GM21390 (cell line): Measurements from ENCODE around the gene RP2.

ENCODE experiments used
- ATAC-seq: cut with Tn5 transposase; IDR thresholded peaks from one replicate; pipeline ENCODE4 v1.9.1; 2021; ENCODE audit not compliant: unreplicated experiment

Gene RP2

DNA sequence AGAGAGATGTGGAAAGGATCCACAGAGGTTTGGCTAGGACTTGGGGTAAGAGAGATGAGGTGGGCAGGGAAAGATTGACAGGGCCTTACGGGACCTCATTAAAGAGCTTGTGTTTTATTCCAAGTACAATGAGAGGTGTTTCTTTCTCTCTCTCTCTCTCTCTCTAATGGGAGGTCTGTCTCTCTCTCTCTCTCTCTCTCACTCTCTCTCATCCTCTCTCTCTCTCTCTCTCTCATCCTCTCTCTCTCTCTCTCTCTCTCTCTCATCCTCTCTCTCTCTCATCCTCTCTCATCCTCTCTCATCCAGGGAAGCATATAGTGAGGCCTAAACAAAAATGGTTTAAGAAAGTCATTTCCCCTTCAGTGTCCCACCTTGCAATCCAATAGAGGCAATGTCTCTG lies 80.8 kb downstream of the RP2 start:
- no peak for ATAC-seq

DNA sequence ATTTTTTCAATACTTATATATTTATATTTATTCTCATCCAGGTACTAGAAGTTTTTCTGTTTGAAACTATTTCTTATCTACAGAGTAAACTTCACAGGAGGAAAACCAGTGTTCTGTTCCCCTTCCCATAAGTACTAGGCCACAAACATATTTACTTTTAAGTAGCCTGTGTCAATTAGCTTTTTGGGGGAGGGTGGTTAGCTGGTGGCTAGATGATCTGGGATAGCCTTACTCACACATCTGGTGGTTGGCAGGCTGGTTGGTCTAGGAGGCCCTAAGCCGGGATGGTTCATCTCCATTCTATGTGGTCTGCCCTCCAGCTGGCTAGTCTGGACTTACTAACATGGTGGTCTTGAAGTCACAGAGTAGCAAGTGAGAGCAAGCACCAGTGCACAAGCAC lies 81.6 kb downstream of the RP2 start:
- no peak for ATAC-seq

DNA sequence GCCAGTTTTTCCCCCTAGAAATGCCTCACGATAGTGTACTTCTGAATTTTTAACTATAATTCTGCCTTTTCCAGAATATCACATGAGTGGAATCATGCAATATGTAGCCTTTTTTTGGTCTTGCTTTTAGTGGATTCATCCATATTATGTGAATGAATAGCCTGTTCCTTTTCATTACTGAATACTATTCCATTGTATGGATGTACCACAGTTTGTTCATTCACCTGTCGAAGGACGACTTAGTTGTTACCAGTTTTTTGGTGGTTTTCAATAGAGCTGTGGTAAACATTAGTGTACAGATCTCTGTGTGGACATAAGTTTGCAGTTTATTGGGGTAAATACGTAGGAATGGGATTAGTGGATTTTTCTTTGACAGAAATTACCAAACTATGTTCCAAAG lies 83.4 kb downstream of the RP2 start:
- no peak for ATAC-seq

DNA sequence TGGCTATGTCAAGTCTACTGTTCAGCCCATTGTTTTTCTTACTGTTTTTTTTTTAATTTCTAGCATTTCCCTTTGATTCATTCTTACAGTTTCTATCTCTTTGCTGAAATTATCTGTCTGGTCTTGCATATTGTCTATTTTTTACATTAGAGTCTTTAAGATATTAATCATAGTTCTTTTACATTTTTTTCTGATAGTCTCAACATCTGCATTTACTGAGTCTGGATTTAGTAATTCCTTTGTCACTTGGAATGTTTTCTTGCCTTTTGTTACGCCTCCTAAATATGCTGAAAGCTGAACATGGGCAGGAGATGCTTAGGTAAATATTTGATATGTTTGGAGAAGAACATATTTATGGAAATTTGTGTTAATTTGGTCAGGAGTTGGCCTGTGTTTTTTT lies 85.8 kb downstream of the RP2 start:
- no peak for ATAC-seq

DNA sequence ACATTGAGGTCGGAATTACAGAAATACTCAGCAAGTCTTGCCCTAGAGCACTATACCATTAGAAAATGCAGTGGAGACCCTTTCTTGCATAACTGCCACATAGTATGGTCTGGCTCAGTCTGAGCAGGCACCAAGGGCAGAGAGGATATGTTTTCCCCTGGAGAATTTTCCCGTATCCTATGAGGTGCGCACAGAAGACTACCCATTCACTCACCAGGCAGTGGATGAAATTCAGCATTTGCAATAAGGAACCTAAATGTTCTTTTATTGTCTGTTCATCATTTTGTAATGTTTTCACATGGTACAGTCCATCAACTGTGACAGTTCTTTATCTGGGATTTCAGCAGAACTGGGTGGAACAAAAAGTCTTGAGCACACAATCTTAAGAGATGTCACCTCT lies 90.9 kb downstream of the RP2 start:
- no peak for ATAC-seq

DNA sequence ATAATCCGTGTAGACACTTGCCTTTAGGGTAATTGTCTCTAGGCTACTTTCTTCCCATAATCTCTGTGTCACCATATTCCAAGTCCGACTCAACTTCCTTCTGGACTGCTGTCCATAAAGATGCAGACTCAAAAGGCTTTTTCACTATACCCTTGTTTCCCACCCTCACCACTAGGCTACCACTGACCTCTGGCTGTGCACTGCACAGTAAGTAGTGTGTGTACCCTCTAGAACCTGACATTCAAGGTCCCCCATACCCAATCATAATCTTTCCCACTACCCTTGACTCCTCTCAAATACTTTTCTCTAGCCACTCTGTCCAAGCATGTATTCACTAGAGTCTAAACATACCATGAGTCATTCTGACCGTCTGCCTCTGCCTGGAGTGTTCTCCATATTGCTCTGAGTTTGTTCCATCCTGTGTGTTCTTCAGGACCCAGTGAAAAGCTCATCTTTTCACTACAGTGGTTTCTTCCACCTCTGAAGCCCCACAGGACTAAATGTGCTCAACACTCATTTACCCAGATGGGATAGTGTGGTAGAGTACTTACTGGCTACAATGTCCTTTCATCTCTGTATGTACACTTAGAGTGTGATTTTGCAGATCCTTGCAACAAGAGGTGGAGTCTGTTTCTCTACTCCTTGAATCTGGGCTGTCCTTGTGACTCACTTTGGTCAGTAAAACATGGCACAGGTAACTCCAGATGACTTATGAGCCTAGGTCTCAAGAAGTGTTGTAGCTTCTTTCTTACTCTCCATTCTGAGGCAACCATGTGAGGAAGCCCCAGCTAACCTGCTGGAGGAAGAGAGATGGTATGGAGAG lies 92.8 kb downstream of the RP2 start:
- no peak for ATAC-seq
